Epidermal melanocyte (primary cell): ENCODE measurements around the gene ABHD15.

Source experiments
- DNase-seq: peaks from one replicate; pipeline ENCODE4 v3.0.0; 2011; ENCODE audit warnings: low spot score; ENCODE audit not compliant: insufficient read length

Gene ABHD15

GRCh38 chr17:29594519-29595090, 27.8 kb upstream of the ABHD15 start:
- no peak for DNase-seq

- no peak for DNase-seq
These were observed 27.0 kb upstream of the ABHD15 start for GRCh38 chr17:29593591-29594518.

DNA sequence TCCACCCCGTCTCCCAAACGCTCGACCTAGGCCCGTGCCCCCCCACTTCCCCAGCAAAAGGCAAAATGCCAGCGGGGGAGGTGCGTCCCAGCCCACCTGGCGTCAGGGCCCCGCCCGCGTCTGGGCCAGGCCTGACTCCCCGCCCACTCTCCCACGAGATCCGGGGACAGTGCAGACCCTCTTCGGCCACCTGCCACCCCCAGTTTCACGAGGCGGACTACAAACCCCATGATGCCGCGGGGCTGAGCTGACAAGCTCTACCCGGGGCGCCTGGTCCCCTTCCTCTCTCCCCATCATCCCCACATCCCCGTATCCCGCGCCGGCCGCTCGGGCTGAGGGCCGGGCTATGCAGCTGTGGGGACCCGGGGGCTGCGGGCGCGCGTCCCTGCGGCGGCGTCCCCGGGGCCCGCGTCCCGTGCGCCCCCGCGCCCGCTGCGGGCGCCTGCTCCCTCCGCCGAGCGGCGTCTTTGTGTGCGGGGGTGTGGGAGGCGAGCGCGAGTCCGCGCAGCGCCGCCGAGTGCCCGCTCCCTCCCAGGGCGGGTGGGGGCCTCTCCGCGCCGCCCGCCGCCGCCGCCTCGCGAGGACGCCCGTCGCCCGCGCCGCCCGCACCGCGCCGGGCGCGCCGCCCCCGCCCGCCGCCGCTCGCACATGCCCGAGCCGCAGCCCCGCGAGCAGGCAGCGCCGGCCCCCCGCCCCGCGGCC, 26.2 kb upstream of the ABHD15 start, which contains the start of gene ANKRD13B:
TSS of gene ANKRD13B (plus strand) at position 283 of the 702 bp plus-strand sequence. CDS start 490 bp downstream, outside the sequence.
- no peak for DNase-seq

DNA sequence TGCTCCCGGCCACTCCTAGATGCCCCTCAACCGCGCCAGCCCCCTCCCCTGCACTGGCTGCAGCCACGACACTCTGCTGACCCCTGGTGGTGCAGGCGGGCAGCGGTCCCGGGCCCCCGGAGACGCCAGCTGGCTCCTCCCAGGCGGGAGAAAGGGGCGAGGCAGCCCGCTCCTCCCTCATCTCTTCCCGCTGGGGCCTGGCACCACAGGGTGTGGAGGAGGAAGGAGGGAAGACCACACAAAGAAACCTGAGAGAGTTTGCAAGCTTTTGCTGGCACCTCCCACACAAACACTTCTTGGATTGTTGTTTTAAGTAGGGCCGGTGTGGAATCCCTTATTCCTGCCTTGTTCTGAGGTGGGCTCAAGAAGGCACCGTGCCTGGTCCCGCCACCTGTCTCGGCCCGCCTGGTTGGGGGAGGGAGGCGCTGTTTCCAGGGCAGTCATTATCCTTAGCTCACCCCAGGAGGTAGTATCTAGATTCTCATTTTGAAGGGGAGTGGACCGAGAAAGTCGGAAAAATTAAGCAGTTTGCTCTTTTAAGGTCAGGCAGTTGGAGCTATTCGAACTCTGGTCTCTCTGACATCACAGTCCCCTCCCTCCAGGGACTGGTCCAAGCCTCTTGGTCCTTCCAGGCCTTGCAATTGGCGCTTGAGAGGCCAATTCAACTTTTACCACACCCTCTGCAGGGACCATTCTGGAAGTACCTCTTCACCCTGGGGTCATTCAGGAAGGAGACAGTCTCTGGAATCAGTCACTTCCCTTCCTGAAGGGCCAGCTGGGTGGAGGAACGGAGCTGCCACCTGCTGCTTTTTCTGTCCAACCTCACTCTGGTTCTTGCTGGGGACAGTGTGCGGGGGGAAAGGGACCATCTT, 25.1 kb upstream of the ABHD15 start:
- DNase-seq: peak; percentile 93

GRCh38 chr17:29591146-29591736, 24.4 kb upstream of the ABHD15 start:
- no peak for DNase-seq

DNA sequence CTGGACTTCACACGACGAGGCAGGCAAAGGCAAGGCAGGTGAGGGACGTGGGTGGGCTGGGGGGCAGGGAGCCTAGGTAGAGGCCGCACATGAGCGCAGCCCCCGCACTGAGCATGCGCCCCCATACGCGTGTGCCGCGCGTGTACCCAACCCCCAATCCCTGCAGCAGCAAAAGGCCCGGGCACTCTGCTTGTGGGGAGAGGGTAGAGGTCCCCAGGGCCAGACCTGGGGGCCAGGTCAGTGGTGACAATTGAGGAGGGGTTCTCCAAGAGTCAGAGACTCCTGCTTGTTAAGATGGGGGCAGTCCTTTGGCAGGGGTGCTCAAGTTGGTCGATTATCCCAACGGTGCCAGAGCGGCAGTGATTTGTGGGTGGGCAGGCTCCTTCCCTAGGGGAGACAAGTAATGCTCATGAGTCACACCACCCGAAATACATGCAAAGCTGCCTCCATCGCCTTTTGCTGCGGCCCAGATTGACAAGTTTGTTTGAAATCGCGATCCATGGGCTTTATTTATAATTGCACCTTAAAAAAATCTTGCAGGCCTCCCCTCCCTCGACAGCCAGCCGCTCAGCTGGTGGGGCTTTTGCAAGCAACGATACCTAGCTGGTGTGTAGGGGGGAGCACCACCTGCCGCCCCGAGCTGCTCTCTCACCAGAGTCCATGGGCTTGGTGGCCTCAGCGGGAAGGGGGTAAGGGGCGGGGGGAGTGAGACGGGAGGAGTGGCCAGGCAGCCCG, 23.7 kb upstream of the ABHD15 start:
- no peak for DNase-seq

DNA sequence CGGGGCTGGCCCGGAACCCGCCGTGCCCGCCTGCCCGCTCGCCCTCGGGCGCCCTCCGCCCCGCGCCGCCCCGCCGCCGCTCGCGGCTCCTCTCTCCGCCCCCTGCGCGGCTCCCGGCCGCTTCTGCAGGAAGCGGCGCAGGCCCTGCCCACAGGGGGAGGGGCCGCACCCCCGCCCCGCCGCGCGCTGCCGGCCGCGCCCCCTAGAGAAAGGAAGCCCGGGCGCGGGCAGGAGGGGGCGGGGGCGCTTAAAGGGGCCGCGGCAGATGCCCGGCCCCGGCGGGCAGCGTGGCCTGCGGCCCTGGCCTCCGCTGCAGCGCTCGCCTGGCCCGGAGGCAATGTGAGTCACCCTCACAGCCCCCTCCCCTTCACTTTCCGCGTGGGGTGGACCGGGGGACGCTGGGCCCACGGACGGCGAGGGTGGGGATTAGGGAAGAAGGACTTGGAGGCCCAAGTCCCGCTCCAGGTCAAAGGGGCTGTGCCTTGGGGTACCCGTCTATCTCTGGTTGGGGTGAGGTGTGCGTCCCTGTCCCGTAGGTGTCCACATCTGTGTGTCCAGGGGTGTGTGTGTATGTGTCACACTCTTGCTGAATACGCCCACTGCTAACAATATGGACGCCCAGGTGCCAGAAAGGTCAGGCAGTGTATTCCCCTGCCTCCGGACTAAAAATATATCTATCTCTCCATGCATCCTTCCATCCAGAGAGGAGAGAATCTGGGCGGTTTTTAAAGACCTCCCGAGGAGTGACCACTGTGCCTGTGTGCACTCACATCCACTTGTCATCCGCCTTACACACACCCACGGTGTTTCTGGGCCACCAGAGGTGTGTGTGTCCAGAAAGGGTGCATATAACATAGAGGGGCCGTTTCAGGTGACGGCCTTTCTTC, 22.9 kb upstream of the ABHD15 start, which contains the start of gene GIT1:
TSS of gene GIT1 (minus strand) at position 125 of the 887 bp plus-strand sequence. CDS start 270 bp downstream, outside the sequence.
- DNase-seq: peak; percentile 96

GRCh38 chr17:29588562-29589411, 21.9 kb upstream of the ABHD15 start:
- DNase-seq: no peak

GRCh38 chr17:29588017-29588561, 21.3 kb upstream of the ABHD15 start:
- DNase-seq: no peak

DNA sequence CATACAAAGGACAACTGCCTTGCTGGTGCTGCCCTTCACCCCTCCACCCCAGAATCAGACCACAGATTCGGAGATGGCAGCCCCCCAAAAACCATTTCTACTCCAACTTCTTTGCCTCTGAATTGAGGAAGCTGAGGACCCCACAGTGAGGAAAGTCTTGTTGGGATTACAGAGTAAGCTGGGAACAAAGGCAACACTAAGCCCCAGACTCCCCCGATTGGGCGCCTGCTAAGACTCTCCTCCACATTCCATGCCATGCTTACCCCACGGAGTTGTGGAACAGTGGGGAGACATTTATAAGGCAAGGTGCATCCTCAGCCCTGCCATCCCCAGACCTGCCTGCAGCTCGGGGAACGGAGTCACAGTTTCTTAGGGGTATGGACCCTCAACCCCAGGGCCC, 20.8 kb upstream of the ABHD15 start:
- DNase-seq: no peak

GRCh38 chr17:29586676-29587469, 20.0 kb upstream of the ABHD15 start:
- DNase-seq: no peak

- DNase-seq: no peak
These were observed 18.4 kb upstream of the ABHD15 start for GRCh38 chr17:29585080-29585751.

- DNase-seq: no peak
These were observed 17.7 kb upstream of the ABHD15 start for GRCh38 chr17:29584452-29585079.

- no peak for DNase-seq
These were observed 16.7 kb upstream of the ABHD15 start for GRCh38 chr17:29583324-29584248.

- no peak for DNase-seq
These were observed 15.9 kb upstream of the ABHD15 start for GRCh38 chr17:29582772-29583171.
